G401 (cell line): ENCODE results near the gene CBLB. TPM values are rescaled to one million over a fixed set of nuclear protein-coding genes. Genes with fewer than 3 reads are reported as not detected.

ENCODE experiments used
- DNase-seq: peaks from one replicate; pipeline ENCODE4 v3.0.0-alpha.2; 2015; ENCODE audit warnings: low spot score
- in situ Hi-C: cut with HindIII; loops from 2 replicates; pipeline ENCODE4 v1.10.0; 2016; ENCODE audit warnings: low sequenced_read_pairs, mixed read lengths
- total RNA-seq: library from RNA; depleted of rRNA; stranded (reverse); fragments of >200 nt; shearing (Covaris generic); gene quantifications from 2 replicates; pipeline ENCODE4 v1.2.3, GENCODE V29; 2014; rRNA removed

Gene CBLB
- total RNA-seq, result 0.68 and 8.5 TPM in 2 replicates

DNA sequence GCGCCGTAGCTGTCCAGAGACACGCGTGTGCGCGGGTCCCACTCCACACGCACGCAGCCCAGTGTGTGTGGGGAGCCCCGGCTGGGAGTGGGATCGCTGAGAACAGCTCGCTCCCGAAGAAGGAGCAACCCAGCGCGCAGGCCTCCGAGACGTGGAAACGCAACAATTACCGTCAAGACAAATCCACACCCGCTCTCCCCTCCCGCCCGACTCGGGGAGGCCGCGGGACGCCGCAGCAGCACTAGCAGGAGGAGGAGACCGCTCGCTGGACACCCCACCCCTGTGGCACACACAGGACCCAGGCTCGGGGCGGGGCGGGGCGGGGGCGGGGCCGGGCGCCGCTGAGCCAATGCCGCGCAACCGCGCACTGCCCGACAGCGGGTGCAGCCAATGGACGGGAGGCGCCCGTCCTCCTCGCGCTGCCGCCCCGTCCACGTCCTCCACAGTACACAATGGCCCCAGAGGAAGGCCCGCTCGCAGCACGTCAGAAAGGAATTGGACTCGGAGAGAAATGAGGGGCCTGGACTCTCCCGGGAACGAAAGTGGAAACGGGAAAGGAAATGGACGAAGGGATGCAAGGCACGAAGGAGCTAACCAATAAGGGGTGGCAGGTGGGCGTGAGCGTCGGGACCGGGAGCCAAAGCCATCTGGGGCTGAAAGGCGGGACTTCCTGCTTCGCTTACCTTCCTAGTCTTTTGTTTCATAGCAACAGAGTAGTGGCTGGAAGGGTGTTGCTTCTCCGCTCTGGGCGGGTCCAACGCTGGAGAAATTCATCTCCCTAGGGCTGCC lies at the start of gene CBLB:
TSS of gene CBLB (minus strand) at position 271 of the 789 bp plus-strand sequence. CDS start 1,435 bp downstream, outside the sequence.
- in situ Hi-C loops, result no loop called here
- peak; percentile 97 for DNase-seq

DNA sequence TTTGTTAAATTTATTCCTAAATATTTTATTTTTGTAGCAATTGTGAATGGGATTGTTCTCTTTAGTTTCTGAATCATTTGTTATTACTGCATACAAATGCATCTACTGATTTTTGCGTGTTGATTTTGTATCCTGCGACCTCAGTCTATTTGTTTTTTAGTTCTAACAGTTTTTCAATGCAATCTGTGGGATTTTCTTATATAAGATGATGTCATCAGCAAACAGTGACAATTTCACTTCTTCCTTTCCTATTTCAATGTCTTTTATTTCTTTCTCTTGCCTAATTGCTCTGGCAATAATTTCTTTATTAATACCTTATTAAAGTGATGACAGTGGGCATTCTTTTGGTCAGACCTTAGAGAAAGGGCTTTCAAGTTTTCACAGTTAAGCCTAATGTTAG lies 48.0 kb upstream of the CBLB start:
- no peak for DNase-seq
- in situ Hi-C loops, result no loop called here

GRCh38 chr3:105915524-105915923 lies 46.7 kb upstream of the CBLB start:
- in situ Hi-C loops, result no loop called here
- DNase-seq, result no peak

DNA sequence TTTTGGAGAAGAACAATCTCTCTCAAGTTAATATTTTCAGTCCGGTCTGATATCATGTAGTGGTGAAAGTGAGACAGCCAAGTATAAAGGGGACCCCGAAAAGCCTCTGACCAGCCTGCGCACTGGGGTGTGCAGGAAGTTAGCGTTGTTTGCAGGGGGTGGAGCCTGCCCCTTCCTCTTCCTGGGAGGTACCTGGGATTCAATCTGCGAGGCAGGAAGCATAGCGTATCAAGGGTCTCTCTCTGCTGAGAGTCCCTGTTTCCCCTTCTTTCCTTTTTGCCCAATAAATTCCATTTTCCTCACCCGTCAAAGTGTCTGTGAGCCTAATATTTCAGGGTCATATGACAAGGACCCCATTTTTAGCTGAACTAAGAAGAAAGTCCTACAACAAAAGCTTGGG lies 44.8 kb upstream of the CBLB start:
- in situ Hi-C loops, result no loop called here
- DNase-seq, result no peak

- no peak for DNase-seq
- in situ Hi-C loops, result no loop called here
Observed at GRCh38 chr3:105912891-105913290, 44.1 kb upstream of the CBLB start.

DNA sequence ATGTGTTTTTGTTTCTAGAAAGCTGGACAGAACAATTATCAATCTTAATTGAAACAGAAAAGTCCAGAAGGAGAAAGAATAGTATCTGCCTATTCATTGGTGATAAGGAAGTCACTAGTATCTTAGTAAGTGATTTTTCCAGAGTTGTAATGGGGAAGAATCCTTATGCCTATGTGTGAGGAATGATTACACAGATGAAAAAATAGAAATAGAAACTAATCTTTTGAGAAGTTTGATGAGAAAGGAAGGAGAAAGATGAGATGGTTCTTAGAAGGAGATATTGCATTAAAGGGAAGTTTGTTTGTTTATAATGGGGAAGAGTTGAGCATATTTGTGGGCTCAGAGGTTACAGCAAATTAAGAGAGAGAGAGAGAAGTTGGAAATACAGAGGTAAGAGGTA lies 42.7 kb upstream of the CBLB start:
- in situ Hi-C loops, result no loop called here
- no peak for DNase-seq

DNA sequence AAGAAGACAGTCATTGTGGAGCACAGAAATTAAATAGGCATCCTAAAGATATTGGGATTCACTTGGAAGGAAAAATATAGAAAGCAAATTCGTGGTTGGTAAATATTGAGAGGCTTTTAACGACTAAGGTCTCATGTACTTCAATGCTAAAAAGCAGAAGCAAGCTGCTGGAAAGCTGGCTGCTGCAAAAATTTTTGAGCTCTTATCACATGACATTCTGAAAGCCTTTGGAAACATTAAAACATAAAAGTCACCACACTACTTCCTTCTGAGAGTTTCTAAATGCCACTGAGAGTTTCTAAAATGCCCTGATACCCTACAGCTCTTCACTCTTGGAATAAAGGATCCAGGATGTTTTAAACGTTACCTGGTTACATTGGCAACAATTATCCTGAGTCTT lies 39.0 kb upstream of the CBLB start:
- DNase-seq, result no peak
- in situ Hi-C loops, result no loop called here

DNA sequence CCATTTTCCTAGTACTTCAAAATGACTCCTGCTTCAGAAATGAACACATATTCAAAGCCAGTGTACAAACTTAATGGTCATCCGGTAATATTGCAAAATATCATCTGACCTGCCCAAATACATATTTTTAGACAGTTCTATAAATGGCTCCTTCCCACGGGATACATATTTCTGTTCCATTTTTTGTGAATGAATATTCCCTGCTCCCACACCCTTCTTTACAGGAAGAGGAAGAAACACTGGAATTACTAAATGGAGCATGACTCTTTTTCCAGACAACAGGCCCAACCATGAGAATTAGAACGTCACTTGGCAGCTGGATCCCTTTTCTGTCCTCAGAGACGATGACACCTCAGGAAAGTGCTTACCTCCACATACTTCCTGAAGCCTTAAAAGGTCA lies 38.0 kb upstream of the CBLB start:
- in situ Hi-C loops, result no loop called here

GRCh38 chr3:105906345-105906744 lies 37.5 kb upstream of the CBLB start:
- in situ Hi-C loops, result no loop called here
- DNase-seq, result no peak

More for the DNA sequence above, 38.0 kb upstream of the CBLB start:
- peak; percentile 23 for DNase-seq

DNA sequence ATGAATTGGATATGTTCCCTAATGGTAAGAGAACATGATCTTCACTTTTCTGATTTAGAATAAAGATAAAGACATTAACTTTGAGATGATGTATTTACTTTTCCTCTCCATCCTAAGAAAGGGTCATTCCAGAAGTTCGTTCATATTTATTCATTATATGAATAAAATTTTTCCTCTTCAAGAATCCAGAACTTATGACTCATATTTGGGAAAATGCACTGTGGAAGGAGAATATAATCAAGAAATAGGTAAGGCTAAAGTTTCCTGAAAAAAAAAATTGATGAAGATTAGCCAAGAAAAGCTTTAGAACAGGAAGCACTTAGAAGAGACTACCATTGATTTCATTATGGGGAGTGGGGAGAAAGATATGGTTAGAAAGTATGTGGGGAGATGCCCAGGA lies 36.5 kb upstream of the CBLB start:
- no peak for DNase-seq
- in situ Hi-C loops, result no loop called here

GRCh38 chr3:105904678-105905284 lies 36.0 kb upstream of the CBLB start:
- no peak for DNase-seq
- in situ Hi-C loops, result no loop called here

DNA sequence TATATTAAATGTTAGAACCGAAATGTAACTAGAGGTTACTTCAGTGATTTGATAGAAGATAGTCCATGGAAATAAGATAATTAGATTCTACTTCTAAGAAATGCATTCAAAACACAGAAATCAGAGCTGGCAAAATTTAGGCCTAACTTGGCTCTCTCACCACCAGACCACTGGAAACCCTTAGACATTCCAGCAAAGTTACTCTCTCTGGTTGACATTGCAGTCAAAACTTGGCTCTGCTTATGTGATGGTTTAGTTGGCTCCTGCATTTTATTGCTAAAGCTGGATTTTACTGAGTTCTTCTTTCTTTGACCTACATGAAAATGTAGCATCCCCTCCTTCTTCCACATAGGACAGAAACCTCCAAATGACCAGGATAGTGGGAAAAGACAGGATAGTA lies 35.4 kb upstream of the CBLB start:
- in situ Hi-C loops, result no loop called here
- DNase-seq, result no peak

GRCh38 chr3:105899516-105899915 lies 30.7 kb upstream of the CBLB start:
- no peak for DNase-seq
- in situ Hi-C loops, result no loop called here

GRCh38 chr3:105891101-105891500 lies 22.3 kb upstream of the CBLB start:
- DNase-seq, result no peak
- in situ Hi-C loops, result no loop called here

DNA sequence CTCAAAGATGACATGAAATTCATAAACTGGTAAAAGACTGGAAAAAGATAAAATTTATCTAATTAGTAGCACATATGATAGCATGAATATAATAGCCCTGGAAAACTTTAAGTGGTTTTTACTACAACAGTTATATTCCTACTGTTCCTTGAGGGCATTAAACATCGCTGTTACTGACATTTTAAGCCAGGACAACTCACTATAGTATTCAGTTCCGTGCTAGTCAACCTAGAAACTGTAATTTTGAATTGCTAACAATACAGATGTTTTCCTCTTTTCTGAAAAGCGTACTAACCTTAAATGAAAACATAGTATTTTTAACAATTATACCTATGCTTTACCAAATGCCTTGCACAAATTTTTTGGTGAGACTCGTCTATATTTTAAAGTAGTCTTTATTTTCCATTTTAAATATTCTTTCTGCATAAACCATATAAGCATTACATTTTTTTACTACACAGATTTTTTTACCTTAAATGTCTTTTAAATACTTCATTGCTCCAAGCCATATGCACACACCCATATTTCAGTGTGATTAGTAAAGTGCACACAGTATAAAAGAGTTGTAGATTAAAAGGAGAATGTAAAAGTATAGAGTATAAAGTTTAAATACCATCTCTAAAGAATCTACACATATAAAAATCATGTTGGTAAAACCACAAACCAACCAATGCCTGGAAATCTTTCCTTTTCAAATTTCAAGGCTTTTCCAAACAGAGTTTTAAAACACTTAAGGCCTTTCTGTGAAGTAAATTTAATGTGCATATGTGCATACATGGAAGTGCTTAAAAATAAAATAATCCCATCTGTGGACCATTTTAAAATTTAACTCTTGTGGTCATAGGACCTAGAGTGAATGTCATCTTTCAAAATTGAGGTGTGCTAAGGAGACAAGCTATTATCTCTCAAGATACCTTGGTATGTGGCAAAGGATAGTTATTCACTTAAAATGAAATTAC lies 20.1 kb upstream of the CBLB start:
- in situ Hi-C loops, result no loop called here
- no peak for DNase-seq

DNA sequence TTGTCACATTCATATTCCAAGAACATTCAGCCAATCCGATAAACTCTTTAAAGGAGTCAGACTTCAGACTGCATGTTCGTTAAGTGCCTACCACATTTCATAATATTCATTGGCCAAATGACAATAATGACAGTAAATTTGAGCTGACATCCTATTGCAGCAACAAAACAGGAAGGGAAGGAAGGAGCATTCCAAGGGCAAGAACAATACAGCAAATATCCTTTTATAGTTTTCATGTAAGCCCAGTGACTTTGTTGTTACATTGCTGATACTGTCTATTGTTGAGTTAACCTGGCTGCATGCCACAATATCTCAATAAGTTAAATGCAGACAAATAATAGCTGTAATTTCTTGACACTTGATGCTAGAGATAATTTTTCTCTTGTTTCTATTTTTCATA lies 16.4 kb upstream of the CBLB start:
- no peak for DNase-seq
- in situ Hi-C loops, result no loop called here

DNA sequence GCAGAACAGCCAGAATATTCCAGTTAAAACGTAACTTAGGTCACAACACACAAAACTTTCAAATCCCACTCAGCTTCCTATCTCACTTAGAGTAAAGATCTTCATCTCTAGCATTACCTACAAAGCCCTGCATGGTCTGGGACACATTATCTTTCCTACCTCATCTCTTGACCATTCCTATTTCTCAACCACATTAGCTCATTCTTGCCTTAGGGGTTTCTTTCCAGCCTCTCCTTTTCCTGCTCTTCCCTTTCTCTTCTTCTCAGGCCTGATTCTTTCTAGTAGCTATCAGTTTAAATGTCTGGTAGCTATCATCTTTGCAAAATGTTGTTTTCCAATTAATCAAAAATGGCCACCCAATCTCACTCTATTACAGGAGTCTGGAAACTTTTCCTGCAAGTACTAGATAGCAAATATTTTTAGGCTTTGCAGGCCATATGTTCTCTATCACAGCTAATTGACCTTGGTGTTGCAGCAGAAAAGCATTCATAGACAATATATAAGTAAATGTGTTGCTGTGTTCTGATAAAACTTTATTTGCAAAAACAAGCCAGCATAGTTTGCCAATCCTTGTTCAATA lies 15.1 kb upstream of the CBLB start:
- no peak for DNase-seq
- in situ Hi-C loops, result no loop called here

- DNase-seq, result no peak
- in situ Hi-C loops, result no loop called here
Observed at GRCh38 chr3:105880681-105881290, 12.0 kb upstream of the CBLB start.

- in situ Hi-C loops, result no loop called here
- no peak for DNase-seq
Observed at GRCh38 chr3:105878061-105878460, 9.2 kb upstream of the CBLB start.
